ENCODE measurements around the gene GDF3. TPM values are rescaled to one million over a fixed set of nuclear protein-coding genes. Genes with fewer than 3 reads are reported as not detected.

The GDF3 gene
- polyA plus RNA-seq, 3 donors = not detected

DNA sequence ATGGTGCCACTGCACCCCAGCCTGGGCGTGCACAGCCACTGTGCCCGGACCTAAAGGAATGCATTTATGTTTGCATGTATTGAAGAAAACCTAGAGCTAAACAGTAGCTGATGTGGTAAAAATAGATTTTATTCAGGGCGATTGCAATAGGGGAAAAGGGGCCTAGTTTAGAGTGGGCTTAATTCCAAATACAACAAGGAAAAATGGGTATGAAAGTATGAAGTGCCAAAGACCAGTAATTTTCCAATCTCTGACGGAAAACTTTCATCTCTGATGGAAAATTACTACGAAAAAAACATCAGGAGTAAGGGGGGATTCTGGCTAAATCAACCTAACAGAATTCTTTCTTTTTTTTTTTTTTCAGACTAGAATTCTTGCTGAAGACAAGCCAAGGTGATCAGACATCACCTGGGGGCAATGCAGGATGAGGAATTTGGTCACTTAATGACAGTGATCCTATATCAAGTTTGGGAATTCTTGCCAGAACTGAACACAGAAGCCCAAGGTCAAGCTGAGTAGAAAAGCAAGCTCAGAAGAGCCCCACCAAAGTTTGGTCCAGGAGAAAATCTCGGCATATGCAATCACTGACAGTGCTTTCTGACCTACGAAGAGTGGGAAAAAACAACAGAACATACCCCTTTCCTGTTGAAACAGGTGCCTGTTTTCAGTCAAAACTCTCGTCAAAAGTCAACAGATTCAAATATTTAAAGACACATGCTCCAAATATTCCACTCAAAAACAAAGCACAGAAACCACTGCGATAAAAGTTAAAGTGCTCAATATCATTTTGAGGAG, 16.1 kb downstream of the GDF3 start:
- Histone ChIP-seq H3K27ac (ENCODE audit: low read depth in 1 of 2, low read length in 2 of 2) (no peak overlapping the region), H4K20me1 (ENCODE audit: insufficient read depth, low read length) (no peaks in the 10 kb centered on the region), H3K4me3 (replicated peaks in 1 of 3; ENCODE audit: low read depth in 2 of 3, low read length in 3 of 3) (no peak overlapping the region), H3K79me2 (ENCODE audit: insufficient read depth, low read length) (no peaks in the 10 kb centered on the region), H3K4me2 (replicated peaks; ENCODE audit: extremely low read depth, low read length, poor library complexity, severe bottlenecking) (no peak overlapping the region), H3K9me3 (replicated peaks in 1 of 2; ENCODE audit: control insufficient read depth in 1 of 2, insufficient read depth in 1 of 2, low read length in 2 of 2) (no peaks in the 10 kb centered on the region), H3K4me1 (ENCODE audit: control insufficient read depth in 1 of 2, insufficient read depth in 2 of 2, low read length in 2 of 2) (peaks cover 15 to 30% of the 10 kb centered on the region in 2 donors), H3K27me3 (ENCODE audit: control insufficient read depth in 2 of 2, insufficient read depth in 2 of 2, low read length in 2 of 2) (no peaks in the 10 kb centered on the region), H3K9ac (ENCODE audit: insufficient read depth, low read length, poor library complexity, severe bottlenecking) (no peak overlapping the region), H2AFZ (ENCODE audit: insufficient read depth, low read depth, low read length, poor library complexity, severe bottlenecking) (no peak overlapping the region), H3K36me3 (replicated peaks in 1 of 2; ENCODE audit: control insufficient read depth in 1 of 2, insufficient read depth in 2 of 2, low read length in 2 of 2) (no peaks in the 10 kb centered on the region)
- H3K36me3 Mint-ChIP-seq = no peaks in the 10 kb centered on the region
- H3K4me1 Mint-ChIP-seq = peaks cover 31% of the 10 kb centered on the region
- TF ChIP-seq, protein P1, sequence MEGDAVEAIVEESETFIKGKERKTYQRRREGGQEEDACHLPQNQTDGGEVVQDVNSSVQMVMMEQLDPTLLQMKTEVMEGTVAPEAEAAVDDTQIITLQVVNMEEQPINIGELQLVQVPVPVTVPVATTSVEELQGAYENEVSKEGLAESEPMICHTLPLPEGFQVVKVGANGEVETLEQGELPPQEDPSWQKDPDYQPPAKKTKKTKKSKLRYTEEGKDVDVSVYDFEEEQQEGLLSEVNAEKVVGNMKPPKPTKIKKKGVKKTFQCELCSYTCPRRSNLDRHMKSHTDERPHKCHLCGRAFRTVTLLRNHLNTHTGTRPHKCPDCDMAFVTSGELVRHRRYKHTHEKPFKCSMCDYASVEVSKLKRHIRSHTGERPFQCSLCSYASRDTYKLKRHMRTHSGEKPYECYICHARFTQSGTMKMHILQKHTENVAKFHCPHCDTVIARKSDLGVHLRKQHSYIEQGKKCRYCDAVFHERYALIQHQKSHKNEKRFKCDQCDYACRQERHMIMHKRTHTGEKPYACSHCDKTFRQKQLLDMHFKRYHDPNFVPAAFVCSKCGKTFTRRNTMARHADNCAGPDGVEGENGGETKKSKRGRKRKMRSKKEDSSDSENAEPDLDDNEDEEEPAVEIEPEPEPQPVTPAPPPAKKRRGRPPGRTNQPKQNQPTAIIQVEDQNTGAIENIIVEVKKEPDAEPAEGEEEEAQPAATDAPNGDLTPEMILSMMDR (IDR thresholded peaks at IDR 0.05) = no peak
- H3K27me3 Mint-ChIP-seq (ENCODE audit: low read depth in 3 of 3) = no peaks in the 10 kb centered on the region
- H3K9me3 Mint-ChIP-seq = peaks cover 0 to 3% (median 0%) of the 10 kb centered on the region in 7 donors
- intact Hi-C loops (cut with micrococcal nuclease) = loop anchor here in 1 of 2 donors (10.0 kb wide), 1 partner anchor 125 kb away; no protein-coding TSS in a partner anchor
- H3K27ac Mint-ChIP-seq = no peak overlapping the region
- no peak for DNase-seq
- H3K4me3 Mint-ChIP-seq = no peak overlapping the region
- 95% methylated on average over 3 of the region's 9 CpGs for WGBS (ENCODE audit: insufficient coverage)

DNA sequence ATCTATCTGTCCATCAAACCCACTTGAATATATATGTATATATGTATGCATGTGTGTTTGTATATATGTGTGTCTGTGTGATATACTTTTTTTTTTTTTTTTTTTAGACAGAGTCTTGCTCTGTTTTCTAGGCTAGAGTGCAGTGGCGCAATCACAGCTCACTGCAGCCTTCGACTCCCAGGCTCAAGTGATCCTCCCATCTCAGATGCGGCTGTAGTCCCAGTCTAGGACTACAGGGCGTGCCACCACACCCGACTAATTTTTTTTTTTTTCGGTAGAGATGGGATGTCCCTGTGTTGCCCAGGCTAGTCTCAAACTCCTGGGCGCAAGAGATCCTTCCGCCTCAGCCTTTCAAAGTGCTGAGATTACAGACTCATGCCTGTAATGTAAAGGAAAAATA, 16.8 kb downstream of the GDF3 start:
- H3K4me3 Mint-ChIP-seq = no peak overlapping the region
- Histone ChIP-seq H3K79me2 (ENCODE audit: insufficient read depth, low read length) (no peaks in the 10 kb centered on the region), H2AFZ (ENCODE audit: insufficient read depth, low read depth, low read length, poor library complexity, severe bottlenecking) (no peak overlapping the region), H4K20me1 (ENCODE audit: insufficient read depth, low read length) (no peaks in the 10 kb centered on the region), H3K4me2 (replicated peaks; ENCODE audit: extremely low read depth, low read length, poor library complexity, severe bottlenecking) (no peak overlapping the region), H3K36me3 (replicated peaks in 1 of 2; ENCODE audit: control insufficient read depth in 1 of 2, insufficient read depth in 2 of 2, low read length in 2 of 2) (no peaks in the 10 kb centered on the region), H3K27me3 (ENCODE audit: control insufficient read depth in 2 of 2, insufficient read depth in 2 of 2, low read length in 2 of 2) (no peaks in the 10 kb centered on the region), H3K27ac (ENCODE audit: low read depth in 1 of 2, low read length in 2 of 2) (no peak overlapping the region), H3K9ac (ENCODE audit: insufficient read depth, low read length, poor library complexity, severe bottlenecking) (no peak overlapping the region), H3K4me1 (ENCODE audit: control insufficient read depth in 1 of 2, insufficient read depth in 2 of 2, low read length in 2 of 2) (peaks cover 15 to 31% of the 10 kb centered on the region in 2 donors), H3K4me3 (replicated peaks in 1 of 3; ENCODE audit: low read depth in 2 of 3, low read length in 3 of 3) (no peak overlapping the region), H3K9me3 (replicated peaks in 1 of 2; ENCODE audit: control insufficient read depth in 1 of 2, insufficient read depth in 1 of 2, low read length in 2 of 2) (no peaks in the 10 kb centered on the region)
- WGBS (ENCODE audit: insufficient coverage) = 40% methylated on average over 5 of the region's 8 CpGs
- H3K9me3 Mint-ChIP-seq = peaks cover 0 to 3% (median 0%) of the 10 kb centered on the region in 7 donors
- H3K36me3 Mint-ChIP-seq = no peaks in the 10 kb centered on the region
- intact Hi-C loops (cut with micrococcal nuclease) = loop anchor here in 1 of 2 donors (10.0 kb wide), 1 partner anchor 126 kb away; no protein-coding TSS in a partner anchor
- peaks cover 33% of the 10 kb centered on the region for H3K4me1 Mint-ChIP-seq
- DNase-seq = no peak
- no peaks in the 10 kb centered on the region for H3K27me3 Mint-ChIP-seq (ENCODE audit: low read depth in 3 of 3)
- H3K27ac Mint-ChIP-seq = no peak overlapping the region
- TF ChIP-seq, protein P1 (IDR thresholded peaks at IDR 0.05) = no peak

All from CD14-positive monocyte (primary cell).